ENCODE measurements around the gene PRKCE.

Gene PRKCE

GRCh38 chr2:45919160-45919650 lies 267.7 kb downstream of the PRKCE start:
- no peak for DNase-seq

GRCh38 chr2:45919711-45920111 lies 268.2 kb downstream of the PRKCE start:
- DNase-seq = no peak

- no peak for DNase-seq
These were observed 270.4 kb downstream of the PRKCE start for GRCh38 chr2:45921921-45922320.

GRCh38 chr2:45922577-45922988 lies 271.1 kb downstream of the PRKCE start:
- DNase-seq = no peak

- no peak for DNase-seq
These were observed 272.2 kb downstream of the PRKCE start for GRCh38 chr2:45923701-45924100.

GRCh38 chr2:45925026-45925425 lies 273.6 kb downstream of the PRKCE start:
- DNase-seq = no peak

GRCh38 chr2:45925636-45926366 lies 274.3 kb downstream of the PRKCE start:
- DNase-seq = peak in 1 of 2 experiments; percentile 22

GRCh38 chr2:45928946-45929345 lies 277.5 kb downstream of the PRKCE start:
- peak; percentile 94 to 99 for DNase-seq

GRCh38 chr2:45929674-45930395 lies 278.4 kb downstream of the PRKCE start:
- DNase-seq = no peak

- no peak for DNase-seq
These were observed 278.9 kb downstream of the PRKCE start for GRCh38 chr2:45930396-45930792.

- no peak for DNase-seq
These were observed 281.0 kb downstream of the PRKCE start for GRCh38 chr2:45932278-45932975.

GRCh38 chr2:45935791-45936622 lies 284.5 kb downstream of the PRKCE start:
- peak; percentile 9 to 26 for DNase-seq

- DNase-seq = no peak
These were observed 285.1 kb downstream of the PRKCE start for GRCh38 chr2:45936623-45936979.

GRCh38 chr2:45937990-45938389 lies 286.5 kb downstream of the PRKCE start:
- no peak for DNase-seq

GRCh38 chr2:45938649-45939511 lies 287.4 kb downstream of the PRKCE start:
- no peak for DNase-seq

- DNase-seq = no peak
These were observed 290.2 kb downstream of the PRKCE start for GRCh38 chr2:45941531-45942236.

- DNase-seq = no peak
These were observed 290.8 kb downstream of the PRKCE start for GRCh38 chr2:45942237-45942738.

- DNase-seq = no peak
These were observed 292.0 kb downstream of the PRKCE start for GRCh38 chr2:45943219-45944044.

GRCh38 chr2:45944074-45944473 lies 292.6 kb downstream of the PRKCE start:
- no peak for DNase-seq

- DNase-seq = no peak
These were observed 293.8 kb downstream of the PRKCE start for GRCh38 chr2:45945302-45945717.
